GM18858 (cell line): ENCODE measurements around the gene DHRS12.

ENCODE experiments used
- ATAC-seq: cut with Tn5 transposase; IDR thresholded peaks from one replicate; pipeline ENCODE4 v1.9.1; 2021; ENCODE audit not compliant: unreplicated experiment

The DHRS12 gene

DNA sequence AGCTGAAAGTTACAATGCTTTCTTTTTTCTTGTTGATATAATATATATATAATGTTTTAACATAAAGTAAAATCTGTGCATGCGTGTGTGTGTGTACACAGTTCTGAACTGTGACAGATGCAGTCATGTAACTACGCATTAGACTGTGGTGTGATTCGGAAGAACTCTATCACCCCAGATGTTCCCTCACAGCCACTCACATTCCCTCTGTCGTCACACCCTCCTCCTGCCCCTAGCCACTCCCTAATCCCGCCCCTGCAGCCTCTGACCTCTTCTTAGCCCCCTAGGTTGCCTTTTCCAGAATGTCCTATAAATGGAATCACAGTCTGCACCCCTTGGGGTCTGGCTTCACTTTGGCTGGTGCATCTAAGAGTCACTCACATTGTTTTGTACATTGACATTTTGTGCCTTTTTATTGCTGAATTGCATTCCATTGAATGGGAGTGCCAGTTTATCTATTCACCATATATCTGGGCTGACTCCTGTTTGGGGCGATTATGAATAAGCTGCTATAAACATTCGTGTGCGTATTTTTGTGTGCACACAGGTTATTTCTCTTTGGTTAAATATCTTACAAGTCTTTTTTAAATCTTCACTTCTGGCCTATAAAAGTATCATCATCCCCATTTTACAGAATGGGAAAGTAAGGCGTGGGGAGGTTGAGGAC lies 20.4 kb downstream of the DHRS12 start:
- no peak for ATAC-seq

- no peak for ATAC-seq
Observed at GRCh38 chr13:51782026-51782710, 21.8 kb downstream of the DHRS12 start.

GRCh38 chr13:51781246-51782022 lies 22.5 kb downstream of the DHRS12 start:
- ATAC-seq: peak; percentile 77

GRCh38 chr13:51780099-51780498 lies 23.9 kb downstream of the DHRS12 start:
- ATAC-seq: no peak

DNA sequence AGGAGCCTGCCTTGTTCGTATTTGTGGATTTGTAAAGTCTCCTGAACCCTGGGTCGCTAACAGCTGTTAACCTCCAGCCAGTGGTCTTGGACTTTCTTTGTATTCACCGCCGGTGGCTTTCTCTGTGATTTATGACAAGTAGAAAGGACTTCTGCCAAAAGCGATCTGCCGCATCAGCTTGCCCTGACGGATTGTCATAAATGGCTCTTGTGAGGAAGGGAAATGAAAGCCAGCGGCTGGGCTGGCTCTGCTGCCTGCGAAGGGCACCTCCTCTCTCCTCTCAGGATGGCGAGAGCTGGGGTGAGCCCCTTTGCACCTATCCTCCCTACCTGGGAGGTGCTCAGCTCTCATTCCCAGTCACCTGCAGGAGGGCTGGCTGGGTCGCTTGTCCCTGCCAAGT lies 25.6 kb downstream of the DHRS12 start:
- ATAC-seq: no peak

DNA sequence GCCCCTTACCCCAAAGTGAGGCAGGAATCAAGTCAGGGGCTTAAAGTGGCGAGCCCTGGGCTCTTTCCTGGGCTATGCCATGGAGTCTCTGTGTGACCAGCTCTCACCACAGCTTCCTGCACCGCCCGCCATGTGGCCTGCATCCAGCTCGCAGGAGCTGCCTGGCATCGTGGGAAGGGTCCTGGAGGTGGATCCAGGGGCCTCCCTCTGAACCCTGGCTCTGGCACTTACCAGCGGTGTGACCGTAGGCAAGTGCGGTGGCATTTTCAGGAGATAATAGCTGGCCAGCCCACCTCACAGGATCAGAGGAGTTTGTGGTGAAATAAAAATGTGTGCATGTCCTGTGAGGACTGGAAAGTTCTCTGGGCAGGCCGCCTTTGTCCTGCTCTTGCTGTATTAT lies 26.0 kb downstream of the DHRS12 start:
- ATAC-seq: no peak

GRCh38 chr13:51776179-51776578 lies 27.8 kb downstream of the DHRS12 start:
- no peak for ATAC-seq

DNA sequence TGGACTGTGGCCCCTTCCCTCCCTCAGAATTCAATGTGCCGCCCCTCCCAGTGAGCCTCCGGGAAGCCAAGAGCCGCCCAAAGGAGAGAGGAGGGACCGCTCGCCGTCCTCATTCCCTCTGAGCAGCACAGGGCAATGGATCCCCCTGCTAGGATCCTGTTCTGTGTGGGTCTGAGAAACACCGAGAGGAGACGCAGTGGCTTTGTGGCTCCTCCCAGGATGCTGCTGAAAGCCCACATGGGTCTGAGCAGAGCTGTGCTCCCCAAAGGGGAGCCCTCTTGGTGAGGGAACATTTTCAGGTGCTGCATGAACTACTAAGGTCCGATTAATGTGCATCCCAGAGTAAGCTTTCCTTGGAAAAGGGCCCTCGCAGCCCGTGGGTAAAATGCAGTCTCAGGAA lies 30.4 kb downstream of the DHRS12 start:
- no peak for ATAC-seq

DNA sequence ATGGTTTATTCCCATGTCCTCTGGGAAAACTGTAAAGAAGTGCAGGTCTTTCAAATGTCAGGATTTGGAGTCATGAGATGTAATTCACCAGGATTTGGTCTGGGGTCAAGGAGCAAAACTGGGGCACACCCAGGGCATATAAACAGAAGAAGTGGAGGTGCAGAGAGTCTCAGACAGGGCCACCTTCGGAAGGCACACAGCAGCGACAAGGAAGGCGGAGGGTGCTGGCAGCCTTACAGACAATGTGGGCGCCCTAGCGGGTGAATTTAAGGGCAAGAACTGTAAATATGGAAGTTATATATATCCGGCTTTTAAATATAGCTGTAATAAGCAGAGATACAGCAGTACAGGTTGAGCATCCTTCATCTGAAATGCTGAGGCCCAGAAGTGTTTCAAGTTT lies 31.2 kb downstream of the DHRS12 start:
- ATAC-seq: no peak

DNA sequence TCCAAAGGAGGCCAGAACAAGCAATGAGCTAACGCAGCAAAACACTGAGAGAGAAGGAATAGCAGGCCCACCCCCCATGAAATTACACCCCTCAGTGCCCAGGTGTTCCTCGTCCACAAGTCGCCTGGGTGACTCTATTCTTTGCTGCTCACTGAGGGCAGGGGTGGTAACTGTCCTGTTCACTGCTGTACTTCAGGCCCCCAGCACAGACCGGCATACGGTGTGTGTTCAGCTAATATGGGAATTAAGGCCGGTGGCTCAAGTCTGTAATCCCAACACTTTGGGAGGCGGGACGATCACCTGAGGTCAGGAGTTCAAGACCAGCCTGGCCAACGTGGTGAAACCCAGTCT lies 31.9 kb downstream of the DHRS12 start:
- no peak for ATAC-seq

GRCh38 chr13:51771418-51772104 lies 32.4 kb downstream of the DHRS12 start:
- no peak for ATAC-seq

GRCh38 chr13:51770681-51771417 lies 33.1 kb downstream of the DHRS12 start:
- ATAC-seq: no peak

- no peak for ATAC-seq
Observed at GRCh38 chr13:51770160-51770559, 33.8 kb downstream of the DHRS12 start.

GRCh38 chr13:51769455-51770127 lies 34.4 kb downstream of the DHRS12 start:
- no peak for ATAC-seq

- ATAC-seq: no peak
Observed at GRCh38 chr13:51768976-51769375, 35.0 kb downstream of the DHRS12 start.

DNA sequence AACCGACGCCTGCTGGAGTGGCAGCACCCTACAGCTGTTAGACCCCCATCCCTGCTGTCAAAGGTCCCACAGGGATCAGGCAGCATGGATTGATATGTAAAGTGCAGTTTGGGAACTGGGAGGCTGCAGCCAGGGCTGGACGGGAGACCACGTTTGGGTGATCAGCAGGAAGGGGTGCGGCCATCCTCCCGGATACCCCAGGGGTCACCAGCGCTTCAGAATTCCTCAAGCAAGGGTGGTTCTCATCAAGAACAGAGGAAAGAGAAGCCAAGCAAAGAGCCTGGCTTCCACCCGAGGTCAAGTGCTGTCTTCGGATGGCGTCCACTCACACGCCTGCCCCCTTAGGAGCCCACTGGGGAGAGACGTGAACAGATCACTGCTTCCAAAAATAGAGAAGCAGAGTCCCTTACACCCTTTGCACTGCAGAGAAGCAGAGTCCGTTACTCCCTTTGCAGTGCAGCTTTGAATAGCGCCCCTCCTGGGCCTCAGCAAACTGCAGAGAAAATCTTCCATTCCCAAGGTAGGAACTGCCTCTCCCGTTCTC lies 35.5 kb downstream of the DHRS12 start:
- ATAC-seq: no peak

GRCh38 chr13:51767100-51767499 lies 36.9 kb downstream of the DHRS12 start:
- no peak for ATAC-seq

- no peak for ATAC-seq
Observed at GRCh38 chr13:51765142-51765515, 38.8 kb downstream of the DHRS12 start.

DNA sequence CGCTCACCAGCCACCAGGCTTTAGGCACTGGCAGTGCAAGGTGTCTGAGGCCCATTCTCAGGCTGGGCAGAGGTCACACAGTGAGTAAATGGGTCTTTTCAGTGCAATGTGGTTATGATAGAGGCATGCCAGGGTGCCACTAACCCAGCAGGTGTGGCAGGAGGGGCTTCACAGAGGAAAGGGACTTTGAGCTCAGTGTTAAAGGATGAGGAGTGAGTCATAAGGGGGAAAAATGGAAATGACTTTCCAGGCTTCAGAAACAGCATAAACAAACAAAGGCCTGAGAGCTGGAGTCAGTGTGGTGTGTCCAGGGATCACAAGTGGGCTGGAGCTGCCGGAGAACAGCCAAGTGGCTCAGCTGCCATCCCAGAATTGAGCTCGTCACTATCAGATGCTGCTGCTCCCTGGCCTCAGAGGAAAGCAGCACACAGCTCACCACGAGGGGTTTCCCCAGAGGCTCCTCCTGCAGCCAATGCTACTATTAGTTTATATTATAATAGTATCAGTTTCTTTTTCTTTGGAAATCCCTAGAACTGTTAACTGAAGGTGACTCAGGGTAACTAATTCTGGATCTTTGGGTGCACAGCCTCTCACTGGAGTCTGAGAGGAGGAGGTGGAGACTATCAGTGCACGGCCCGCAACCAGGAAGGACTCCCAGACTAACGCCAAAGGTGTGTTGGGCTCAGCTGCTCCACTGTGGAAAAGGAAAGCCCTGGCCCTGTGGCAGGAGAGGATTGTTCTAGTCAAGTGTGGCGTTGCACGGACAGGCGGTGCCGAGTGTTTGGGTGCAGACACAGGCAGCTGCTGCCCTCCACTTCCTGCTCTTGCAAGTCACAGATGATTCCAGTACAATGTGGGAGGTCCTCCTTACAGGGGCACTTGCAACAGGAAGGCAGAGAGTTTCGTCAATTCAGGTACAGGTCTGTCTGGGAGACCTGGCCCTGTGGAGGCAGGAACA lies 39.5 kb downstream of the DHRS12 start:
- ATAC-seq: peak; percentile 76
